Daoy (cell line): ENCODE results near the gene SEMA5B. TPM values are rescaled to one million over a fixed set of nuclear protein-coding genes. Genes with fewer than 3 reads are reported as not detected.

Experiments used
- DNase-seq: peaks from one replicate; pipeline ENCODE4 v3.0.0-alpha.2; 2015; ENCODE audit warnings: low read depth
- total RNA-seq: library from RNA; depleted of rRNA; stranded (reverse); fragments of >200 nt; shearing (Covaris generic); gene quantifications from 2 replicates; pipeline ENCODE4 v1.2.3, GENCODE V29; 2014; rRNA removed

The SEMA5B gene, protein sequence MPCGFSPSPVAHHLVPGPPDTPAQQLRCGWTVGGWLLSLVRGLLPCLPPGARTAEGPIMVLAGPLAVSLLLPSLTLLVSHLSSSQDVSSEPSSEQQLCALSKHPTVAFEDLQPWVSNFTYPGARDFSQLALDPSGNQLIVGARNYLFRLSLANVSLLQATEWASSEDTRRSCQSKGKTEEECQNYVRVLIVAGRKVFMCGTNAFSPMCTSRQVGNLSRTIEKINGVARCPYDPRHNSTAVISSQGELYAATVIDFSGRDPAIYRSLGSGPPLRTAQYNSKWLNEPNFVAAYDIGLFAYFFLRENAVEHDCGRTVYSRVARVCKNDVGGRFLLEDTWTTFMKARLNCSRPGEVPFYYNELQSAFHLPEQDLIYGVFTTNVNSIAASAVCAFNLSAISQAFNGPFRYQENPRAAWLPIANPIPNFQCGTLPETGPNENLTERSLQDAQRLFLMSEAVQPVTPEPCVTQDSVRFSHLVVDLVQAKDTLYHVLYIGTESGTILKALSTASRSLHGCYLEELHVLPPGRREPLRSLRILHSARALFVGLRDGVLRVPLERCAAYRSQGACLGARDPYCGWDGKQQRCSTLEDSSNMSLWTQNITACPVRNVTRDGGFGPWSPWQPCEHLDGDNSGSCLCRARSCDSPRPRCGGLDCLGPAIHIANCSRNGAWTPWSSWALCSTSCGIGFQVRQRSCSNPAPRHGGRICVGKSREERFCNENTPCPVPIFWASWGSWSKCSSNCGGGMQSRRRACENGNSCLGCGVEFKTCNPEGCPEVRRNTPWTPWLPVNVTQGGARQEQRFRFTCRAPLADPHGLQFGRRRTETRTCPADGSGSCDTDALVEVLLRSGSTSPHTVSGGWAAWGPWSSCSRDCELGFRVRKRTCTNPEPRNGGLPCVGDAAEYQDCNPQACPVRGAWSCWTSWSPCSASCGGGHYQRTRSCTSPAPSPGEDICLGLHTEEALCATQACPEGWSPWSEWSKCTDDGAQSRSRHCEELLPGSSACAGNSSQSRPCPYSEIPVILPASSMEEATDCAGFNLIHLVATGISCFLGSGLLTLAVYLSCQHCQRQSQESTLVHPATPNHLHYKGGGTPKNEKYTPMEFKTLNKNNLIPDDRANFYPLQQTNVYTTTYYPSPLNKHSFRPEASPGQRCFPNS
- not detected in 2 replicates for total RNA-seq

DNA sequence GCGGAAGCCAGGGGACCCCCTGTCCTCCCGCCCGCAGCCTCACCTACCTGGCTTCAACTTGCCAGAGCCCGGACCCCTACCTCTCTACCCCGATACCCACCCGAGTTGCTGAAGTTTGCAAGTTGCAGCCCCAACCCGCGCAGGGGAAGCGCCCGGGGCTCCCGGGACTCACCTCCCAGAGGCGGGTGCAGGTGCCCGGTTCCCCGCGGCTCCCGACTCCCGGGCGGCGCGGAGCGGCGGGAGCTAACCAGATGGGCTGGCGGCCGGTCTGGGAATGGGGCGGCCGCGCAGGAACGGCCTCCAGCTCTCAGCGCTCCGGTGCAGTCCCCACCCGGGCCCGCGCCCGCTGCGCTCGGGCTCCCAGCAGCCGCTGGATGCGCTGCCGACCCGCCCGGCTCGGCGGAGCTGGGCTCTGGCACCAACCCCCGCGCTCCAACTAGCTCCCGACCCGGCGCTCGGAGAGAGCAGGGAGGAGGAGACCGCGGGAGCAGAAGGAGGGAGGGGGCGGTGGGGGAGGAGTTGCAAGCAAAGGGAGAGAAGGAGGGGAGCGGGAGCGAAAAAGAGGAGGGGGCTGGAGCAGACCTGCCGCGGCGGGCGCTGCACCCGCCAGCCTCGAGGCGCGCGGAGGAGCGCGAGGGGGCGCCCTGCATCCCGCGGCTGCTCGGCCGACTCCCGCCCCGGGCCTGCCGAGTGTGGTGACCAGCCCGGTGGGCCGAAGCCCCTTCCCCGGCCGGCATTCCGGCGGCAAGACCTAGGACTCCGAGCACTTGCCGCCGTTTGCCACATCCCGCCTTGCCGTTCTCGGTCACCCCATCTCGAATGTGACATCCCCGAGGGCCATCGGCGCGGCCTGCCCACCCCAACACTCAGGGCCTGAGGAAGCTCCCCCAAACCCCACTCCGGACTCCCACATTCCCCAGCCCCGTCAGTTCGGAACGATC is at the start of gene SEMA5B:
SEMA5B (minus strand) TSS at position 472 of the 941 bp plus-strand sequence. CDS start 66,500 bp downstream, outside the sequence.
- DNase-seq = peak; percentile 47

DNA sequence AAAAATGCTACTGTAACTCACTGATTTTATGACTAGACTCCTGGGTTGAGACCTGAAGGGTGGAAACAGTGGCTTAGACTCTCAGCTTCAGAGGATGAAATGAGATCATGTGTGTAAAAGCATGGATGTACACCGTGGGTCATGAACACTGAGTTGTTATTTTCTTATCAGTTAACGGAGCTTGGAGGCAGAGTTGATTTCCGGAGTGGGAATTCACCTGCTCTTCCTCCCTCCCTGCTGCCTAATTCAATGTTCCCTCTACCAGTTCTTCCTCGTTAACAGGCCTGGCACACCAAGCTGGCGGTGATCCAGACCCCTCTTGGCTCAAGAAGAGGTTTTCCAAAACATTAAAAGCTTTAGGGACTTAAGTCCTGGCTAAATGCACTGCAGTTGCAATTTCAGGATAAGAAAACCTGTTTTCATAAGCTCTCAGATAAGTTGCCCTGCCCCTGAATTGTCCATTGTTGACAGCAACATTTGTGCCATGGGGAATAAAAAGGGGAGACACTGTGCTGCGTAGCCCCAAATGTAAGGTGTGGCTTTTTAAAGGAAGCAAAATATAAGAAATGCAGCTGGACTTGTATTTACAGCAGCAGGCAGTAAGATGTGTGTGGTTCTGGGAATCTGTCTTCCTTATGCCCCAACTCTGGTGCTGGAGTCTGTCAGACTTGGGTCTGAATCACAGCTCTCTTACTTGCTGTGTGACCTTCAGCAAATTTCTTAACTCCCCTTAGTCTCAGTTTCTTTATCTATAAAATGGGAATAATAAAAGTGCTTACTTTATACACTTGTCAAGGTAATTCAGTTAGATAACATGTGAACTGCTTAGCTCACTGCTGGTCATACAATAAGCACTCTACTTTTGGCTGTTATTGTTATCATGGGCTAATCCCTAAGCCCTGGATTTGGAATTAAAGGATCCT is 49.2 kb upstream of the SEMA5B start:
- no peak for DNase-seq

DNA sequence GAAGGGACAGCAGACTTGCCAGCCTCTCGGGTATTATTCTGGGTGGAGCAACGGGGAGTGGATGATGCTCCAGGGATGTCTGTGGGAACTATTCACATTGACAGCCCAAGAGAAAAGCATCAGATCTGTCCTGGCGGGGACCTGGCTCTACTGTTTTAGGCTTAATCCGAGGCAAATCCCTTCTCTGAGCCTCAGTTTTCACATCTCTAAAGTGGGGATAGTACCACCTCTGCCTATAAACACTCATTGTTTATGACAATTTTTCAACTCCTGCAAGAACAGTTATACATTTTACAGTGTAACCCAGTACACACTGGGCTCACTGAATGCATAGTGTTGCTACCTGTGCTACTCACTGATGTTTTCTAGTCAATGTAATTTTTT is 48.5 kb upstream of the SEMA5B start:
- DNase-seq = no peak

DNA sequence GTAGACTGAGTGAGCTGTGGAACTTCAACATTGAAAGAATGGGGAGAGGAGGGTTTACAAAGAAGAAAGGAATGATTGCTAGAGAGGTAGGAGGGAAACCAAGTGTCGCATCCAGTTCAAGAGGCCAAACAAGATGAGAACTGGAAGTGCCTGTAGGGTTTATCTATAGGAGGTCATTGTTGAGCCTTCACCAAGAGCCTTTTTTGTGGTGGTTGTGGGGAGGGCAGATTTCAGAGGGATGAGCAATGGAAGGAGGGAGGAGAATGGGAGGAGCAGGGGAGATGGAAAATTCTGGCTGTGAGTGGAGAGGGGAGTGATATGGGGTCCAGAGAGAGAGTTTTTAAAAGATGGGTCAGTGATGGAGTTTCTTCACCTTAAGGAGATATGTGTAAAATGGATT is 47.8 kb upstream of the SEMA5B start:
- DNase-seq = peak; percentile 60

DNA sequence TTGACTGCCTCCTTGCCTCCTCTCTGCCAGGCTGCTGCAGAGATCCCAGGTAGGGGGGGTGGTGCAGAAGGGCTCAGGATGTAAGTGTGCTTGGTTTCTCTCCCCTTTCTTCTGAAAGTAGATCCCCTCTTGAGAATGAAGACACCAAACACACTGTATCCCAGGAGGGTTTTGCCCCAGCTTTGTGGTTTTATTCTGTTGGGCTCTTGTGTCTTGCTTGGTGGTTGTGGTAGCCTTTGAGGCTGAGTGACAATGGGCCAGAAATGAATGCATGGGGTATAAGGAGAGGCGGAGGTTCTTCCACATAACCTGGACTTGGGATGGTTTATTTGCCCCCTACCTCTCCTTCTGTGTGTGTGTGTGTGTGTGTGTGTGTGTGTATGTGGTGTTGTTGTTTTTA is 45.0 kb upstream of the SEMA5B start:
- DNase-seq = no peak

DNA sequence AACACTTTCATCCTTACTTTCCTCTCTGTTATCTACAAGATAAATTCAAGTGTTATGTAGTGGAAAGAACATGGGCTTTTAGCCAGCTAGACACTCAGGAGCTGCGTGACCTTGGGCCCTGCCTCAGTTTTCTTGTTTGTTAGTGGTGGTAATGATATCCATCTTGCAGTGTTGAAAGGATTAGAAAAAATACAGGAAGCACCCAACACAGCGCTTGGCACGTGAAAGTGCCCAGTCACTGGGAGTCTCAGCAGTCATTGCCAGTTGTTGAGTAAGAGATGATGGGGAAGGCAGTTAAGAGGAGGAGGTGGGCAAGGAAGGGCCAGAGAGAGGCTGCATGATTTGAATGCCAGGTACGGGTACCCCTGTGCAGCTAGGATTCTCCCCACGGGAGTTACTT is 44.6 kb upstream of the SEMA5B start:
- DNase-seq = no peak

DNA sequence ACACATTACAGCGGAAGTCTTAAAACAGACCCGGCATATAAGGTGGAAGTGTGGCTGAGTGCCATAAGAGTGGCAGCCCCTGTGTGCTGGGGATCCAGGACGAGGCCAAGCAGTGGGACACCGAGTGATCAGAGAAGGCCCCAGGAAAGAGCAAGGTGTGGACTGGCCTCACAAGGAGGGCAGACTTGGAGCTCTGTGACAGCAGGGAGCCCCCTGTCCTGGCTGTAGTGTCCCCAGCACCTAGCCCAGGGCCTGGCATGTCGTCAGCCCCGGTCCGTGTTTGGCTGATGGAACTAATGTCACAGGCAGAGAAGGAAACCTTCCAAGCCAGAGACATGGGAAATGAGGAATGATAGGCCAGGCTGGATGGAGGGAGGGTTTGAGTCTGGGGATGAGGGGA is 44.0 kb upstream of the SEMA5B start:
- no peak for DNase-seq

DNA sequence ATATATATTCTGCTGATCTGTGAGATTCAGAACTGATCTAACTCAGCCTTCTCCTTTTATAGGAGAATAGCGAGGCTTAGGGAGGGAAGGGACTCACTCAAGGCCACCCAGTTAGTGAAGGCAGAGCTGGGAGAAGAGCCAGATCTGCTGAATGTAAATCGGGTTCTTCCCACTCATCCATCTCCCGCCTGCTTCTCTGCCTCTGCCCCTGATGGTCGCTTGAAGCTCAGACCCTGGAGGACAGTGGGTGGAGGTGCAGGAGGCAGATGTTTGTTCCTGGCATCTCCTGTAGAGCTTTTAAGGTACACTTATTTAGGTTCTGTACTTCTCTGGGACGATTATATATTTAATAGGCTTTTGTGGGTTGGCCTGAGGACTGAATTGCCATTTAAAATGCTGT is 43.6 kb upstream of the SEMA5B start:
- DNase-seq = peak; percentile 59

DNA sequence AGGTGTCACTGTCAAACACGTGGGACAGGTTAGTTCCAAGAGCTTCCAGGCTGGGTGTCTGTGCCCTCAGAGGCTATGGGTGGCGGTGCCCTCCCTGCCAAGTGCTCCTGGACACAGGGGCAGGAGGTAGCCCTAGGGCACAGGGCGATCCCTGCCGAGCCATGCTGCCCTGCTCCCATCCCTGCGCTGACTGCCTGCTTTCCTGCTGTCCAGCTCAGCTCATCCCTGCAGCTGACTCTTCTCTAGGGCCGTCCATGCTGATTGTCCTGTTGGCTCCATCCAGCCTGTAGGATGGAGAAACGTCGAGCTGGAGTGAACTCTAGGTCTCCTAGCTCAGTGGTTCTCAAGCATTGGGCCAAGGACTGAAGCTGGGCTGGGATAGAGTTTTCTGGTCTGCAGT is 42.9 kb upstream of the SEMA5B start:
- no peak for DNase-seq

DNA sequence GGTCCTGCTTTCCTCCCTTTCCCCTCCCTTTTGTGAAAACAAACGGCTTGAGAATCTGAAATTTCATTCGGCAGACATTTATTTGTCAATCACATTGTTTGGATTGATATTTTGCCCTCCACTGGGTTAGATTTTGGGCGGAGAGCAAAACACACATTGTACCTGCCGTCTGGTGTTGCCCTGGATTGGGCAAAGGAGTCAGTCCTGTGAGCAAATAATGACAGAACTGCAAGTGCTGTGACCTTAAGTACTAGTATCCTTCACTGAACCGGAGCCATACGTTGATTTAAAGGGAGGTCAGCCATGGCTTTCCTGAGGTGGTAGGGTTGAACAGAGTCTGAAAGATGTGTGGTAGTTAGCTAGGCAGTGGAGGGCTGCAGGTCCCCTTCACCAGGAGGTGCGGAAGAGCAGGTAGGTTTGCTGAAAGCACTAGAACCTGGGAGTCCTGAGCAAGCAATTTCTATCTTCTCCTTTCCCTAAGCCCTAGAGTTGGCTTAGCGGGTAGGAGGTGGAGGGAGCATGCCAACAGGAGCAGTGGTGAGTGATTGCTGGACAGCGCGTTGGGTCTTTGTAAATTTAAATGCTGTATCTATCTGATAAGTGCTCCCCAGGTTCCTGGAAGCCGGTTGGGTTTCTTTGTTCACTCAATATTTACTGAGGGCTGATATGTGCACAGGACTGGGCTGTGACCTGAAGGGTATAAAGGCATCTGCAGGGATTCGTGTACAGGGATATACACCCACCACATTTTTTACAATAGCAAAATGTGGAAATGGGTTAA is 41.2 kb upstream of the SEMA5B start:
- DNase-seq = no peak

DNA sequence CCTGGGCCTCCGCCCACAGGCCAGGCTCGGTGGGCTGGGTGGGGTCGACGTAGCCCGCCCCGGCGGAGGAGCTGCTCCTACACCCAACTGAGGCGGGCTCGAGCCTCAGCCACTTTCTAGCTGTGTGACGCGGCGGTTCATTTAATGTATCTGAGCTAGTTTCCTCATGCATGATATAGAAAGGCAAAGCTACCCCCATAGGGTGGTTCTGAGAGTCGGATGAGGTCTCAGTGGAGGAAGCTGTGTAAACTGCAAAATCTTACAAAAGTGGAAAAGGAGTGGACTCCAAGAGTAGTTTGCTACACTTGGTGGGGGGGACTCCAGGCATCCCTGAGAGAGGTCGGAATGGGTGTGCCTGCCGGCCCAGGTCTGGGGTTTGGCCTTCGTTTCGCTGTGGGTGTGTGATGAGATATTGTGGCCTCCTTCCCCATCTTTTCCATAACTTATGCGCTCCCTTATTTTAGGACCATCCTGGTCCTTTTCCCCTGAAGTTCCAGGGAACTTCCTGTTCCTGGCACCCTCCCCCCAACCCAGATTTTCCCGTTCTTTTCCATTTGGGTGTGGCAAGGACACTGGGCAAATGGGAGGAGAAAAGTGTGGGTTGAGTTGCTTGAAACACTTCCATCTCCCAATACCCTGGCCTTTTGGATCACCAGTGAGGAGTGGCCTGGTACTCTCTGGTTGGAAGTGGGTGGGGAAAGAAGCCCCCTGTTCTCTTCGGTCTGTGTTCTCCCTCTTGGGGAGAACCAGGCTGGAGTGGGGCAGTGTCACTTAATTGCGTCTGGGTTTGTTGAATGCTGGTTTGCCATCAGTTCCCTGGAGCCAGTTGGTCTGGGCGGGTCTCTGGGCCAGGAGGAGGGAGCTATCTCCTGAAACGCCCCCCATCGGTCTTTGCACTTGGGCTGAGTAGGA is 40.4 kb upstream of the SEMA5B start:
- DNase-seq = no peak

DNA sequence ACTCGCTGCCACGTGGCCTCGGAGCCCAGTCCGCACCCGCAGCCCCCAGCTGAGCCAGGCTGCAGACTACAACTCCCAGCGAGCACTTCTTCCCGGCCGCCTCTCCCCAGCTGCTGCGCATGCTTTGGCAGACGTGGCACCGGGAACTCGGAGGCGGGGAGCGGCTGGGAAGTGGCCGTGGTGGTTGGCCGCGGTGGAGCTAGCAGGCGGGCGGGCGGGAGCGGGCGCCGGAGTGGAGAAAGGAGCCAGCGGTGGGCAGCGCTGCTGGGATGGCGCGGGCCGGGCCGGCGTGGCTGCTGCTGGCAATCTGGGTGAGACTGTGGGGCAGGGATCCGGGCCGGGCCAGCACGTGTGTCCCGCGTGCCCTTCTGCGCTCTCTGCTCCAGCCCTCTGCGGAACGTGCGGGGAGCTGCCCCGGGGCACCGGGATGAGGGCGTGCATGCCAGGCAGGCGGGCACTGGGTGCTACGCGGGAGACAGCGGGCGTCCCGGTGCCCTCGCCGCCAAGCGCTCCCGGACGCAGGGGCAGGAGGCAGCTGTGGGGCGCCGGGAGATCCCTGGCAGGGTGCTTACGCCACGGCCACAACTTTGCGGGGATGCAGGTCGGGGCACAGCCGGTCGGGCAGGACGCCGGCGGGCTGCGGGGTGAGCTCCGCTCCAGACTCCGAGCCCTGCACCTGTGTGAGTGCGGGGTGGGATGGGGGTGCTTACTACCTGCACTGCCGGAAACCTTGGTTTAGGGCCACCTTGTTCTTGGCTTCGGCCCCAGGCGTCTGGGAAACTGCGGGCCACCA is 39.5 kb upstream of the SEMA5B start, which contains the start of gene PDIA5:
PDIA5 (plus strand) TSS at position 130 of the 793 bp plus-strand sequence; CDS start at position 270, 140 bp downstream.
- DNase-seq = peak; percentile 97

DNA sequence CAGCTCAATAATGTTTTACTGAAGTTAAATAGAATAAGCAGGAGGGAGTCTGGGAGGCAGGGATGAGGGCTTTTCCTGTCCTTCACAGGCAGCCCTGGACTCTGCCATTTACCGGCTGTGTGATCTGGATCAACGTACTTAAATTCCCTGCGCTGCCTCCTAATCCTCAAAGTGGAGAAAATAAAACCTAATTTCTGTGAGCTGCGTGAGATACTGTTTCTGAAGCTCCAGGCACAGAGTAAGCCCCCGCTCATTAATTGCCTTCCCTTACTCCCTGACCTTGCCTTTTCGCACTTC is 39.0 kb upstream of the SEMA5B start:
- no peak for DNase-seq

DNA sequence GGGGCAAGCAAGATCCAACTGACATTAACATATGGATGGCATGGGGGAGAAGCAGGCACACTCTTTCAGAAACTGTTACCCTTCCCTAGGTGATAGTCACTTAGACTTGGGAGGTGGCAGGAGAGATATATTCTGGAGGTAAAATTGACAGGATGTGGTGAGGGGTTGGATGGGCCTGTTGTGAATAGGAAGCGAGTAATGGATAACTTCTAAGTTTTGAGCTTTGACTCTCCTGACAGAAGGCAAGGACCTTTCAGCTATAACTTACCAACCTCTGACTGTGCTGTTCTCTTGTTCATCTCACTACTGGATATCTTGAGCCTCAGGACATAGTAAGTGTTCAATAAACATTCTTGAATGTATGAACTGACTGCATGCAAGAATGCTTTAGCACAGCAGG is 37.4 kb upstream of the SEMA5B start:
- DNase-seq = peak; percentile 57

DNA sequence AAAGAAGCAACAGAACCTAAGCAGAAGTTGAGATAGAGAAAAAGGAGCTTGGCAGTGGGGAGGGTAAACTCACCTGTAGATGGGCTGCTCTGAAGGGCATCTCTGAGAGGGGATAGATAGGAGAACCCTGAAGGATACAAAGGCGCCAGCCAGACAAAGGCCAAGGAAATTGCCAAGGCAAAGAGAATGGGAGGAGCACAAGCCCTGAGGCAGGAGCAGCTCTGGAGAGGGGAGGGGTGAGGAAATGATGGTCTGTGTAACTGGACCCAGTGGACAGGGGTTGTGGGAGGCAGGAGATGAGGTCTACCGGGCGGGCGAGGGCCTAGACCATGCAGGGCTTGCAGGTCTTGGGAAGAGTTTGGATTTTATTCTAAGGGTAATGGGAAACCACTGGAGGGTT is 36.9 kb upstream of the SEMA5B start:
- no peak for DNase-seq

DNA sequence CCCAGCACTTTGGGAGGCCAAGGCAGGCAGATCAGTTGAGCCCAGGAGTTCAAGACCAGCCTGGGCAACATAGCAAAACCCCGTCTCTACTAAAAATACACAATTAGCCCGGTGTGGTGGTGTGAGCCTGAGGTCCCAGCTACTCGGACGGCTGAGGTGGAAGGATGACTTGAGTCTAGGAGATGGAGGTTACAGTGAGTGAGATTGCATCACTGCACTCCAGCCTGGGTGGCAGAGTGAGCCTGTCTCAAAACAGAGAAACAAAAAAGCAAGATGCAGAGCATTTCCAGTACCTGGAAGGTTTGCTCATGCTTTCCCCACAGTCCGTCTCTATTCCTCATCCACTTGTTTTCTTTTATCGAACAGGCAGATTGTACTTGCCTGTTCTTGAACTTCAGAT is 35.5 kb upstream of the SEMA5B start:
- DNase-seq = no peak

DNA sequence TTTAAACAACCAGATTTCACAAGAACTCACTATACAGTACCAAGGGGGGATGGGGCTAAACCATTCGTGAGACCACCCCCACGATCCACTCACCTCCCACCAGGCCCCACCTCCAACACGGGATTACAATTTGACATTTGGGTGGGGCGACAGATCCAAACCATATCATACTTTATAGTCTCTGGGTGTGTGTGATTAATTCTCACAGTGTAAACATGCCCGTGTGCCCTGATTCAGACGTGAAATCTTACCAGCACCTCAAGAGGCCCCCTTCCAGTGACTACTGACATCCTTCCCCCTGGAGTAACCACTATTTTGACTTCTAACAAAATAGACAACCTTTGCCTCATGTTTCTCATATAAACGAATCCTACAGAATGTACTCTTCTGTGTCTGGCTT is 34.3 kb upstream of the SEMA5B start:
- no peak for DNase-seq
